ENCODE measurements around the gene ZYG11B.

- TF ChIP-seq CTCF (IDR thresholded peaks at IDR 0.05) (no peak), POLR2A (IDR thresholded peaks at IDR 0.05) (no peak)
Observed at GRCh38 chr1:52856026-52856425, 129.8 kb downstream of the ZYG11B start.
